ENCODE data around the gene DEDD.

The DEDD gene

DNA sequence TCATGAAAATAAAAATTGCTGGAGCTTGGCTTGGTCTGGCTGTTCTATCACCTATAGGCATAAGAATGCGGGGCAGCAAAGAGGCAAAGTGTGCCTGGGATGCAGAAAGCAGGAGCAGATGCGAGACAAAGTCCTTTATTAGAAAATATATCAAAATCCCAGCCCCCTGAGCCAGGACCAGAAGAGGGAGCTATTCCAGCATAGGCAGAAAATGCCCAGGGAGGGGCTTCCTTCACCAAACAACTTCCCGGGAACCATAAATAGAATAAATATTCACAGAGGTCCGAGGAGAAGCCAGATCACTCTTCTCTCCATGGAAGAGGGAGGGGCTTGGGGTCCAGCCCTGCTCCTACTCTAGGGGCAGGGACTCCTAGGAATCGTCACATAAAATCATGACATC lies 38.7 kb upstream of the DEDD start:
- DNase-seq (ENCODE audit: insufficient read length, low spot score) (no peak), FAIRE-seq (no peak)
- TF ChIP-seq POLR2A (IDR thresholded peaks at IDR 0.05; ENCODE audit: low read depth, low read length): no peak

DNA sequence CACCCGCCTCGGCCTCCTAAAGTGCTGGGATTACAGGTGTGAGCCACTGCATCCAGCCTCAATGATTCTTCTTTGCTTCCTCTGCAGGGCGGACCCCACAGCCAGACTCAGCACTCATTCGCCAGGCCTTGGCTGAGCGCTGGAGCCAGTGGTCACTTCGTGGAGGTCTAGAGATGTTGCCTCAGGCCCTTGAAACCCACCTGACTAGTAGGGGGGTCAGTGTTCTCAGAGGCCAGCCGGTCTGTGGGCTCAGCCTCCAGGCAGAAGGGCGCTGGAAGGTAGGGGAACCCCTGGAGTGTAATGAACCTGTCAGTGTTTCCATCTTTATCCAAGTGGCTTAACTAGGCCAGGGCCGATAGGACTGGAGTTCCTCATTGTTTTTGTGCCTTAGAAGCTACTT lies 36.4 kb upstream of the DEDD start:
- no peak for TF ChIP-seq POLR2A (IDR thresholded peaks at IDR 0.05; ENCODE audit: low read depth, low read length)
- DNase-seq (ENCODE audit: insufficient read length, low spot score) (no peak), FAIRE-seq (no peak)

DNA sequence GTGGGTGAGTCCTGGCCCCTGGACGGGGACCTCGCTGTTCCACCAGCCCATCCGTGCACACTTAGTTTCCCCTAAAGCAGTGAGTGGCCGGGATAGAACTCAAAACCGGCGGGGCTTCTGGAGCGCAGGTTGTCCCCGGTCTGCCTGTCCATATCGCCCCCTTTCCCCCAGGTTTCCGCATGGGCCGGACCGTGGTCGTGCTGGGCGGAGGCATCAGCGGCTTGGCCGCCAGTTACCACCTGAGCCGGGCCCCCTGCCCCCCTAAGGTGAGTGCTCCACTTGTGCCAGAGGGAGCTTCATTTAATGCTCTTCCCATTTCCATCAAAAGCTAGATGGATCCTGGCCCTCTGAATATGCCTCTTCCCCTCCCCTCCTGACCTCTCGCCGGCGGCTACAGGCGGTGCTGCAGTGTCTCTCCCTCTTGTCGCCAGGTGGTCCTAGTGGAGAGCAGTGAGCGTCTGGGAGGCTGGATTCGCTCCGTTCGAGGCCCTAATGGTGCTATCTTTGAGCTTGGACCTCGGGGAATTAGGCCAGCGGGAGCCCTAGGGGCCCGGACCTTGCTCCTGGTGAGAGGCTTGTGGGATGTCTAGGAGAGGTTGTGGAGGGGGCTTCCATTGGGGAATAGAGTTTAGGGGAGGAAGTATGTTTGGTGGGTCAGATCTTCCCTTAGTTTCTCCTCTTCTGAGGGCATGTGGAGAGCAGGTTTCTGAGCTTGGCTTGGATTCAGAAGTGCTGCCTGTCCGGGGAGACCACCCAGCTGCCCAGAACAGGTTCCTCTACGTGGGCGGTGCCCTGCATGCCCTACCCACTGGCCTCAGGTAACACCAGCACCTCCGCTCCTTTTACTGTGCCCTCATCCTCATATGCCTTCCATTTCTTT lies 34.4 kb upstream of the DEDD start:
- no peak for DNase-seq (ENCODE audit: insufficient read length, low spot score)
- FAIRE-seq: no peak
- no peak for TF ChIP-seq POLR2A (IDR thresholded peaks at IDR 0.05; ENCODE audit: low read depth, low read length)

DNA sequence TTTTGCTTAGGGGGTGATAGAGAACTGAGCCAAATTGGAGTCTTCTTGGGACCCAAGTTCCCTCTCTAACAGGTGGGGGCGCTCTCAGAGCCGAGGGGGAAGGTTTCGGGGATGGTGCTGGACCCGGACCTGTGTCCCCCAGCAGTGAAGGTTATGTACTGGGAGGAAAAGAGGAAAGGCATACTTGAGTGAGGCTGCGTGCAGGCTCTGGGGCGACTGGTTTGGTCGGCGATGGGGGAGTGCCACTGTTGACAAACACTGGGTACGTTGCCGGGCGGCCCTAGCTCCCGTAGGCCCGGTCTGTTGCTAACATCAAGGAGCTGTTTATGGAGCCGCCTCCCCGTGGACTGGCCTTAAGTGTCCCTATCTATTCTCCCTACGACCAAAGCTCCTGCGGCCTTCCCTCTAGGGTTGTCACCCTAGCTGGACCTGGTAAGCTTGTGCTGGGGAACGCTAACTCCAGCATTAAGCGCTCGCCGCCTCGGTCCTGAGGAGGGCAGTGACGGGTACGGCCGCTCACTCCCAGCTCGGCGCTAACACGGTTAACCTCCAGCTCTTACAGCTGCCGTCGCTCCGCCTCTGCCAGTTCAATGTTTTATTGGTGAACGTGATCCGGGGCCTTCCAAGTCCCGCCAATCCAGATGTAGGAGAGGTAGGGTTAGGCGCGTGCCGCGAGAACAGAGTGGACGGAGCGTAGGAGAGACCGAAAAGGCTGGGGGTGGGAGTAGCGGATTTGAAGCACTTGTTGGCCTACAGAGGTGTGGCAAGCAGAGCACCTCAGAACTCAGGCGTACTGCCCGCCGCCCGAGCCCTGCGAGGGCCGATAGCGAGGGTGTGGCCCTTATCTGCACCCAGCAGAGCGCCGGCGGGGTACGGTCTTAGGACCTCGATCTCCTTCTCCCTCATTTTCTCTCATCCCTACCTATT lies 33.5 kb upstream of the DEDD start, which contains the start of gene PPOX:
TSS of gene PPOX (plus strand) at position 685 of the 927 bp plus-strand sequence. CDS start 422 bp downstream, outside the sequence.
- FAIRE-seq (no peak), DNase-seq (ENCODE audit: insufficient read length, low spot score) (peak; percentile 89)
- TF ChIP-seq POLR2A (IDR thresholded peaks at IDR 0.05; ENCODE audit: low read depth, low read length): peak; percentile 75

DNA sequence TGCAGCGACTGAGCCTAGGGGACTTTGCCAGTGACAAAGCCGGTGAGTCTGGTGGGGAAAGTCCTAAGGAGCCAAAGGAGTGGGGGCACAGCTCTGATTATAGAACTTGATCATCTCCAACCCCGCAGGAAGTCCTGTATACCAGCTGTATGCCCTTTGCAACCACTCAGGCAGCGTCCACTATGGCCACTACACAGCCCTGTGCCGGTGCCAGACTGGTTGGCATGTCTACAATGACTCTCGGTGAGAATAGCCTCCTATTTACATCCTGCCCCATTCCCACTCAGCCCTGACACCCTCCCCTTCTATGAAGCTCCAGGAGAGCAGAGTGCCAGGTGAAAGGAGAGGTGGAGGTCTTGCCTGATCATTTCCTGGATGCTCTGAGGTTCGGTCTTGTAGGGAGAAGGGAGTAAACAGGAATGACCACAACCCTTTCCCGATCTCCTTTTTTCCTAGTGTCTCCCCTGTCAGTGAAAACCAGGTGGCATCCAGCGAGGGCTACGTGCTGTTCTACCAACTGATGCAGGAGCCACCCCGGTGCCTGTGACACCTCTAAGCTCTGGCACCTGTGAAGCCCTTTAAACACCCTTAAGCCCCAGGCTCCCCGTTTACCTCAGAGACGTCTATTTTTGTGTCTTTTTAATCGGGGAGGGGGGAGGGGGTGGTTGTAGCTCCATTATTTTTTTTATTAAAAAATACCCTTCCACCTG lies 32.6 kb upstream of the DEDD start:
- TF ChIP-seq POLR2A (IDR thresholded peaks at IDR 0.05; ENCODE audit: low read depth, low read length): no peak
- FAIRE-seq (no peak), DNase-seq (ENCODE audit: insufficient read length, low spot score) (no peak)

DNA sequence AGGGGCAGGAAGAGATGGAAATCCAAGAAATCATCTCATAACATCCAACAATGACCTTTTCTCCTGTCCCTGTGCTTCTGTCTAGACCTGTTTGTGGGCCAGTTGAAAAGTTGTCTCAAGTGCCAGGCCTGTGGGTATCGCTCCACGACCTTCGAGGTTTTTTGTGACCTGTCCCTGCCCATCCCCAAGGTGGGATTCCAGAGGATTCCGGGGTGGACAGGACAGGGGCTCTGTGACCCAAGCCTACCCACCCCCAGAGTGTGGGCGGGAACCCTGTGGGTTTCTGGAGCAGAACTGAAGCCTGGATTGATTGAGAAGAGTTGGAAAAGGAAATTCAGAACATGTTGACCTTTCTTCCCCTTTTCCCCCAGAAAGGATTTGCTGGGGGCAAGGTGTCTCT lies 31.3 kb upstream of the DEDD start:
- no peak for TF ChIP-seq POLR2A (IDR thresholded peaks at IDR 0.05; ENCODE audit: low read depth, low read length)
- no peak for FAIRE-seq
- DNase-seq (ENCODE audit: insufficient read length, low spot score): no peak

DNA sequence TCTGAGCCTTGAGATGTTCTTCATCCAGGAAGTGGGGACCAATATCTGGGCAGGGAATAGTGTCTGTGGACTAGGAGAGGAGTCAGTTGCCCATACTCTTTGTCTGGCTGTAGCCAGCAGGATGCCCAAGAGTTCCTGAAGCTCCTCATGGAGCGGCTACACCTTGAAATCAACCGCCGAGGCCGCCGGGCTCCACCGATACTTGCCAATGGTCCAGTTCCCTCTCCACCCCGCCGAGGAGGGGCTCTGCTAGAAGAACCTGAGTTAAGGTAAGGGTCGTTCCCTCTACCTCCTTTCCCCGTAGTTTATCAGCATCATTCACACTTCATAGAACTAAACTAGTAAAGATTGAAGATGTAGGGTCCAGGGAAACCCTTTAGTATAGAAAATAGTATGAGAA lies 30.3 kb upstream of the DEDD start:
- FAIRE-seq (no peak), DNase-seq (ENCODE audit: insufficient read length, low spot score) (no peak)
- TF ChIP-seq POLR2A (IDR thresholded peaks at IDR 0.05; ENCODE audit: low read depth, low read length): no peak

DNA sequence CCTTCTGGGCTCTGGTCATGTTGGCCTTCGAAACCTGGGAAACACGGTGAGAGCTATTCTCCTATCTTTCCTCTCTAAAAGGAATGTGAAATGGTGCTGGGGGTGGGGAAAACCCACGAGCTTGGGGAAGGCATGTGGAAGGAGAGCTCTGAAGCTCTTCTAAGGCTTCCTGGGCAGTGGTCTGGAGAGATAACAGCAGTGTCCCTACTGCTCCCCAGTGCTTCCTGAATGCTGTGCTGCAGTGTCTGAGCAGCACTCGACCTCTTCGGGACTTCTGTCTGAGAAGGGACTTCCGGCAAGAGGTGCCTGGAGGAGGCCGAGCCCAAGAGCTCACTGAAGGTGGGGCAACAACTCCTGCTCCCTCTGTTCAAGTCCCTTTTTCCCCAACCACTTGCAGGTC lies 29.6 kb upstream of the DEDD start:
- FAIRE-seq: no peak
- no peak for DNase-seq (ENCODE audit: insufficient read length, low spot score)
- TF ChIP-seq POLR2A (IDR thresholded peaks at IDR 0.05; ENCODE audit: low read depth, low read length): no peak

DNA sequence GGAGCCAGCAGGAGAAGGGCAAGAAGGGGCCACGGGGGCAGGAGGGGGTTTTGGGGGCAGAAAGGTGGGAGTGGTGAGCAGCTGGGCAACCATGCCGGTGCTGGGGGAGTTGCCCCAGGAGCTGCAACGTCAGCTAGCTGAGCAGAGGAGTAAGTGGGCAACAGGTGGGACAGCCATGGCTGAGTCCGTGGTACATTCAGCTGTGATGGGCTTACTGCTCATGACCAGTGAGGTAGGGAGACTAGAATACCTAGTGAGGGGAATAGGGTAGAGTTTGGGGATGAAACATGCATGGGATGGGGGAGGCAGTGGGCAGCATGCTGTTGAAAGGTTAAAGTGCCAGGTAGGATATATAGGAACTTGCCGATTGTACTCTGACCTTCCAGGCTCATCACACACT lies 29.2 kb upstream of the DEDD start:
- TF ChIP-seq POLR2A (IDR thresholded peaks at IDR 0.05; ENCODE audit: low read depth, low read length): no peak
- FAIRE-seq: no peak
- no peak for DNase-seq (ENCODE audit: insufficient read length, low spot score)

DNA sequence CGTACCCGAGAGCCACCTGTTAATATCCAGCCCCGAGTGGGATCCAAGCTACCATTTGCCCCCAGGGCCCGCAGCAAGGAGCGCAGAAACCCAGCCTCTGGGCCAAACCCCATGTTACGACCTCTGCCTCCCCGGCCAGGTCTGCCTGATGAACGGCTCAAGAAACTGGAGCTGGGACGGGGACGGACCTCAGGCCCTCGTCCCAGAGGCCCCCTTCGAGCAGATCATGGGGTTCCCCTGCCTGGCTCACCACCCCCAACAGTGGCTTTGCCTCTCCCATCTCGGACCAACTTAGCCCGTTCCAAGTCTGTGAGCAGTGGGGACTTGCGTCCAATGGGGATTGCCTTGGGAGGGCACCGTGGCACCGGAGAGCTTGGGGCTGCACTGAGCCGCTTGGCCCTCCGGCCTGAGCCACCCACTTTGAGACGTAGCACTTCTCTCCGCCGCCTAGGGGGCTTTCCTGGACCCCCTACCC lies 28.2 kb upstream of the DEDD start:
- FAIRE-seq (no peak), DNase-seq (ENCODE audit: insufficient read length, low spot score) (no peak)
- TF ChIP-seq POLR2A (IDR thresholded peaks at IDR 0.05; ENCODE audit: low read depth, low read length): no peak

DNA sequence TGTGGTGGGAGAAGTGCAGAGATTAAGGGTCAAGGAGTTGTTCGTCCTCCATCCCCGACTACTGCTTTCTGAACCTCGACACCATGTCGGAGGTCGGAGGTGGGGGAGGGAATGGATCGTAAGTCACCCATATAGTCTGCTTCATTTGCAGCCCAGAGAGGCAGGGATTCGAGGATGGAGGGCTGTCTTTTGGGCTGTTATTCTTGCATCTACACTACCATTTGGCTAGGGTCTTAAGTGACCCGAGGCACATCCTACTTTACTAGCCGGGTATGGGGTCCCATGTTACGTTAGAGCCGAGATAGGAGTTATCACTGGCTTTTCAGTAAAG lies 27.4 kb upstream of the DEDD start:
- no peak for FAIRE-seq
- no peak for DNase-seq (ENCODE audit: insufficient read length, low spot score)
- TF ChIP-seq POLR2A (IDR thresholded peaks at IDR 0.05; ENCODE audit: low read depth, low read length): no peak

DNA sequence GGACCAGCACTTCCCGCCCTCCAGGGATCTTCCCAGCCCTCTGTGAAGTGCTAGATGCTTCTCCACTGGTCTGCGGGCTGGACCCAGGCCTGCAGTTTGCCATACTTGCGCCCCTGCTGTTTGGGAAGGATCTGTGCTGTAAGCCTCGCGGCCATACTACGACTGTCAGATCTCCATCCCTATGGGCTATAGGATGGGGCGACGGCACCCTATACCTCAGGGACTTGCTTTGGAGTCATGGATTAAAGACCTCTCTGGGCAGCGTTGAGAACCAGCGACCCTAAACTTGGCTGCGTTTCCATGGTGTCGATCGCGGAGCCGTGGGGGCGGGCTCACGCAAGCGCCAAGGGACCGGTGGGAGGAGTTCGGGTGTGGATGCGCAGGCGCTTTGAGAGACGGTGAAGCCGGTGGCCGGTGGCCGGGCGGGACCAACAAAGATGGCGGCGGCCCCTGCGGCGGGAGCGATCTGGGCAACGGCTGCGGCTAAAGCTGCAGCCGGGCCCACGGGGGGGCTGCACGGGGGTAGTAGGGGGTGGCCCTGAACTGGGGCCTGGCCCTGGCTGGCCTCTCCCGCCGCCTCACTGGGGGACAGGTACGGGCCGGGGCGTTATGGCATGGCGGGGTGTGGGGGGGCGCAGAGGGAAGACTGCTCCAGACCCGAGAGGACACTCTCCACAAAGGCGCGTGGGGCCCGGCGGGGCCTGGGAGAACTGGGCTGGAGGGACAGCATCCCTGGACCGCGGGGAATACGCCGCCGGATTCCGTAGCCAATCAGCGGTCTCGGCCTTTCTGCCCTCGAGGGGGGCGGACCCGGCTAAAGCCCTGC lies 26.8 kb upstream of the DEDD start, which contains the start of gene USP21:
TSS of gene USP21 (plus strand) at position 414 of the 826 bp plus-strand sequence. CDS start 1,141 bp downstream, outside the sequence.
- FAIRE-seq: no peak
- peak; percentile 65 for TF ChIP-seq POLR2A (IDR thresholded peaks at IDR 0.05; ENCODE audit: low read depth, low read length)
- DNase-seq (ENCODE audit: insufficient read length, low spot score): peak; percentile 77

Data from H54 (cell line).